ENCODE data around the gene C1orf232.

Gene C1orf232

GRCh38 chr1:26175346-26175745 lies 6.6 kb upstream of the C1orf232 start:
- DNase-seq (ENCODE audit: low read depth), result no peak

GRCh38 chr1:26171084-26172072 lies 2.6 kb upstream of the C1orf232 start, which contains the start of gene ZNF593OS:
TSS of gene ZNF593OS (minus strand) at chr1:26171832. CDS start at chr1:26171661, 171 bp downstream.
- peaks cover 15% of the 10 kb centered on the region for H3K4me1 ChIP-seq (ENCODE audit: control insufficient read depth, insufficient read depth, low read length)
- no peaks in the 10 kb centered on the region for H3K36me3 ChIP-seq (ENCODE audit: control insufficient read depth, insufficient read depth, low read length, severe bottlenecking)
- H3K9me3 ChIP-seq (ENCODE audit: control insufficient read depth, low read length), result no peaks in the 10 kb centered on the region
- DNase-seq (ENCODE audit: low read depth), result no peak
- peak within 1 kb of the TSS; percentile 89 for H3K4me3 ChIP-seq (ENCODE audit: low read length)
- H3K27me3 ChIP-seq (replicated peaks; ENCODE audit: control insufficient read depth, insufficient read depth, low read length), result no peaks in the 10 kb centered on the region
- H3K9ac ChIP-seq (ENCODE audit: low read length), result peak within 1 kb of the TSS; percentile 96

More at GRCh38 chr1:26175346-26175745, 6.6 kb upstream of the C1orf232 start:
- Histone ChIP-seq H3K9me3 (ENCODE audit: control insufficient read depth, low read length) (no peaks in the 10 kb centered on the region), H3K36me3 (ENCODE audit: control insufficient read depth, insufficient read depth, low read length, severe bottlenecking) (no peaks in the 10 kb centered on the region), H3K9ac (ENCODE audit: low read length) (no peak overlapping the region), H3K4me3 (ENCODE audit: low read length) (no peak overlapping the region), H3K27me3 (replicated peaks; ENCODE audit: control insufficient read depth, insufficient read depth, low read length) (no peaks in the 10 kb centered on the region), H3K4me1 (ENCODE audit: control insufficient read depth, insufficient read depth, low read length) (peaks cover 9% of the 10 kb centered on the region)

- Histone ChIP-seq H3K9ac (ENCODE audit: low read length) (peak overlapping the region; percentile 96), H3K27me3 (replicated peaks; ENCODE audit: control insufficient read depth, insufficient read depth, low read length) (no peaks in the 10 kb centered on the region)
- DNase-seq (ENCODE audit: low read depth), result no peak
These were observed 1.7 kb upstream of the C1orf232 start for GRCh38 chr1:26170472-26170821.

GRCh38 chr1:26169669-26170471 lies 1.1 kb upstream of the C1orf232 start, which contains the start of gene ZNF593:
TSS of gene ZNF593 (plus strand) at chr1:26169908. CDS start at chr1:26169984, 76 bp downstream.
- Histone ChIP-seq H3K27me3 (replicated peaks; ENCODE audit: control insufficient read depth, insufficient read depth, low read length) (no peaks in the 10 kb centered on the region), H3K9ac (ENCODE audit: low read length) (peak within 1 kb of the TSS; percentile 96), H3K4me1 (ENCODE audit: control insufficient read depth, insufficient read depth, low read length) (peaks cover 15% of the 10 kb centered on the region), H3K9me3 (ENCODE audit: control insufficient read depth, low read length) (no peaks in the 10 kb centered on the region), H3K36me3 (ENCODE audit: control insufficient read depth, insufficient read depth, low read length, severe bottlenecking) (no peaks in the 10 kb centered on the region), H3K4me3 (ENCODE audit: low read length) (peak within 1 kb of the TSS; percentile 89)
- DNase-seq (ENCODE audit: low read depth), result peak; percentile 98

More at GRCh38 chr1:26170472-26170821, 1.7 kb upstream of the C1orf232 start:
- Histone ChIP-seq H3K4me1 (ENCODE audit: control insufficient read depth, insufficient read depth, low read length) (peaks cover 15% of the 10 kb centered on the region), H3K4me3 (ENCODE audit: low read length) (peak overlapping the region; percentile 89), H3K36me3 (ENCODE audit: control insufficient read depth, insufficient read depth, low read length, severe bottlenecking) (no peaks in the 10 kb centered on the region), H3K9me3 (ENCODE audit: control insufficient read depth, low read length) (no peaks in the 10 kb centered on the region)

GRCh38 chr1:26169198-26169554 lies 413 bp upstream of the C1orf232 start:
- no peaks in the 10 kb centered on the region for H3K36me3 ChIP-seq (ENCODE audit: control insufficient read depth, insufficient read depth, low read length, severe bottlenecking)
- H3K27me3 ChIP-seq (replicated peaks; ENCODE audit: control insufficient read depth, insufficient read depth, low read length), result no peaks in the 10 kb centered on the region
- H3K9ac ChIP-seq (ENCODE audit: low read length), result peak overlapping the region; percentile 96
- H3K4me3 ChIP-seq (ENCODE audit: low read length), result peak overlapping the region; percentile 89
- no peak for DNase-seq (ENCODE audit: low read depth)
- no peaks in the 10 kb centered on the region for H3K9me3 ChIP-seq (ENCODE audit: control insufficient read depth, low read length)
- H3K4me1 ChIP-seq (ENCODE audit: control insufficient read depth, insufficient read depth, low read length), result peaks cover 15% of the 10 kb centered on the region

- Histone ChIP-seq H3K36me3 (ENCODE audit: control insufficient read depth, insufficient read depth, low read length, severe bottlenecking) (no peaks in the 10 kb centered on the region), H3K27me3 (replicated peaks; ENCODE audit: control insufficient read depth, insufficient read depth, low read length) (peaks cover 13% of the 10 kb centered on the region), H3K4me3 (ENCODE audit: low read length) (no peak overlapping the region), H3K4me1 (ENCODE audit: control insufficient read depth, insufficient read depth, low read length) (peaks cover 19% of the 10 kb centered on the region), H3K9ac (ENCODE audit: low read length) (no peak overlapping the region), H3K9me3 (ENCODE audit: control insufficient read depth, low read length) (no peaks in the 10 kb centered on the region)
- no peak for DNase-seq (ENCODE audit: low read depth)
These were observed 2.0 kb downstream of the C1orf232 start for GRCh38 chr1:26166719-26167281.

GRCh38 chr1:26164861-26165842 lies 3.6 kb downstream of the C1orf232 start:
- peaks cover 14% of the 10 kb centered on the region for H3K4me1 ChIP-seq (ENCODE audit: control insufficient read depth, insufficient read depth, low read length)
- H3K27me3 ChIP-seq (replicated peaks; ENCODE audit: control insufficient read depth, insufficient read depth, low read length), result peaks cover 19% of the 10 kb centered on the region
- H3K9me3 ChIP-seq (ENCODE audit: control insufficient read depth, low read length), result no peaks in the 10 kb centered on the region
- no peak for DNase-seq (ENCODE audit: low read depth)
- no peak overlapping the region for H3K9ac ChIP-seq (ENCODE audit: low read length)
- H3K4me3 ChIP-seq (ENCODE audit: low read length), result no peak overlapping the region
- no peaks in the 10 kb centered on the region for H3K36me3 ChIP-seq (ENCODE audit: control insufficient read depth, insufficient read depth, low read length, severe bottlenecking)

GRCh38 chr1:26164036-26164860 lies 4.5 kb downstream of the C1orf232 start:
- Histone ChIP-seq H3K4me1 (ENCODE audit: control insufficient read depth, insufficient read depth, low read length) (peaks cover 10% of the 10 kb centered on the region), H3K27me3 (replicated peaks; ENCODE audit: control insufficient read depth, insufficient read depth, low read length) (peaks cover 19% of the 10 kb centered on the region), H3K9ac (ENCODE audit: low read length) (peak overlapping the region; percentile 34), H3K4me3 (ENCODE audit: low read length) (peak overlapping the region; percentile 67), H3K36me3 (ENCODE audit: control insufficient read depth, insufficient read depth, low read length, severe bottlenecking) (no peaks in the 10 kb centered on the region), H3K9me3 (ENCODE audit: control insufficient read depth, low read length) (no peaks in the 10 kb centered on the region)
- peak; percentile 76 for DNase-seq (ENCODE audit: low read depth)

GRCh38 chr1:26163684-26164035 lies 5.1 kb downstream of the C1orf232 start:
- DNase-seq (ENCODE audit: low read depth), result no peak
- Histone ChIP-seq H3K4me1 (ENCODE audit: control insufficient read depth, insufficient read depth, low read length) (peaks cover 9% of the 10 kb centered on the region), H3K4me3 (ENCODE audit: low read length) (no peak overlapping the region)

More at GRCh38 chr1:26163684-26164035, 5.1 kb downstream of the C1orf232 start:
- Histone ChIP-seq H3K27me3 (replicated peaks; ENCODE audit: control insufficient read depth, insufficient read depth, low read length) (peaks cover 21% of the 10 kb centered on the region), H3K9ac (ENCODE audit: low read length) (no peak overlapping the region), H3K36me3 (ENCODE audit: control insufficient read depth, insufficient read depth, low read length, severe bottlenecking) (no peaks in the 10 kb centered on the region), H3K9me3 (ENCODE audit: control insufficient read depth, low read length) (no peaks in the 10 kb centered on the region)
